Inflammatory macrophage treated with lipopolysaccharide for 1 hour (primary cell): ENCODE results near the gene JKAMP.

ENCODE experiments used
- DNase-seq, 2 donors: peaks; one replicate each; pipeline ENCODE4 v3.0.0-alpha.2; 2020 to 2022

The JKAMP gene

DNA sequence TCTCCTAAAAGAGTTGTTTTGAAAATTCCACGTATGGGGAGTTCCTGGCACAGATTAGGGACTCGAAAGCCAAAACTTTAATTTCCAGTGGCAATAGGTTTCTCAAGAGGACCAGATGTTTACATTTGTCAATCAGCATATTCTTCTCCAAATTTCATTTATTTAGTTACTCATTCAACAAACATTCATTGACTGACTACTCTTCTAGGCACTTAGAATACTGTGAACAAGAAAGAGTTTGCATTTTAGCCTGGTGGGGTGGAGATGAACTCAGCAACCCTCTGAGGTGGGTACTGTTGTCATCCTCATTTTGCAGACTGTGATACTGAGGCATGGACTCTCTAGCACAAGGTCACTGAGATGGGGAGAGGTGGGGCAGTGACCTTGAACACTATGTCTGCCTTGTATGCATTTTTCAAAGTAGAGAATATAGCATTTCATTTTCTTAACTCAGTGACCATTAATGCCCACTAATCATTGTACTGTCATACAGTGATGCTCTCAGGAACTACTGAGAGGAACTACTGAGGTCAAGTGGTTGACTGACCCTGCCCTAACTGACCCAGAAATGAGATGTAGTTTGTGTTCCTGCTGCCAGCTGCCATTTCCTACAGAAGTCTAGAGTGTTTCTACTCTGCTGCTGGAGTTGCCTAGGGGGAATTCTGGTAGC lies 2.3 kb upstream of the JKAMP start:
- peak in 1 of 2 donors; percentile 7 for DNase-seq

- no peak for DNase-seq
These were observed 1.6 kb upstream of the JKAMP start for GRCh38 chr14:59482541-59483331.

GRCh38 chr14:59483363-59483762 lies 954 bp upstream of the JKAMP start:
- no peak for DNase-seq

- peak; percentile 35 to 37 for DNase-seq
These were observed 390 bp downstream of the JKAMP start for GRCh38 chr14:59484639-59485175.

GRCh38 chr14:59490756-59491155 lies 6.4 kb downstream of the JKAMP start:
- DNase-seq, result no peak

DNA sequence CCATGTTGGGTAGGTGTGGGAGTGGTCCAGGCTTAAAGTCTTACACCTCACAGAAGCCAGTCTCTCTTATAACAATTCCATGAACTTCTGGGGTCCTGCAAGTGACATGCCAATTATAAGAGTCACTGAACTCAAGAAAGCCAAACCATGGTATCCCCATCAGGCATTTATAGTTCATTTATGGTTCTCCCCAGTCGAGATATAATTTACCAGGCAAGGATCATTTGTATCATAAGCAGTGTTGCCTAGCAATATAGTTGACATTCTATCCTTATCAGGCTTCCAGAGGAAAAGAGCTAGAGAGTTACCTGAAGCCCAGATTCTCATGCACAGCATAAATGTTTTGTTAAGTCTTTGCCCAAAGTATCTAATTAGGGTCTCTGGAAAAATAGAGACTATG lies 8.1 kb downstream of the JKAMP start:
- DNase-seq, result no peak

DNA sequence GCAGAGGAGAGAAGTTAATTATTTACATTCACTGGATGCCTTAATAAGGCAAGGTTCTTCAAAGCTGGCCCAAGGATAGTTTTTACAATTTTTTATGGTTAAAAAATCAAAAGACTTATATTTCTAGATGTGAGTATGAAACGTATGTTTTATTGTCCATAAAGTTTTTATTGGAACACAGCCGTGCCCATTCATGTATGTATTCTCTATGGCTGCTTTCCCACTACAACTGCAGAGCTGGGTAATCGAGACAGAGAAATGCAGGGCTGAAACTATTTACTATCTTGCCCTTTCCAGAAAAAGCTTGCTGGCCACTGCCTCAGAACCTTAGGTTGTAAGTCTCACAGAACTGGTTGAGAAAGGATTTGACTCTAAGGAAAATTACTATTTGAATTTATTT lies 16.4 kb downstream of the JKAMP start:
- DNase-seq, result no peak

- DNase-seq, result no peak
These were observed 18.9 kb downstream of the JKAMP start for GRCh38 chr14:59503256-59503655.

- DNase-seq, result peak; percentile 13 to 69
These were observed 22.9 kb downstream of the JKAMP start for GRCh38 chr14:59507063-59507751.

DNA sequence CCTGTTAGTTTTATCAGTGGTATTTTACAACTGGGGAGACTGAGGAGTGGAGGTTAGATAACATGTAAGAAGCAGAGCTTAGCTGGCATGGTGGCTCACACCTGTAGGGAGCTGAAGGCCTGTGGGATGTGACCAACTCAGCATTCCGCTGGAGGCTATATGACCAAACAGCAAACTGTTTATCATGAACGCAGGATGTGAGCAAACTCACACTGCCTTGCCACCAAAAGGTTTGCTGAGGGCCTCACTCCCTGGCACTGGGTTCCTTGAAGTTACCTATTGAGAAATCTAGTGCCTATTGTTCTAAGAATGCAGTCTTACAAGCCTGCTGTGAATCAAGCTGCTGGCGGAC lies 23.4 kb downstream of the JKAMP start:
- DNase-seq, result no peak

DNA sequence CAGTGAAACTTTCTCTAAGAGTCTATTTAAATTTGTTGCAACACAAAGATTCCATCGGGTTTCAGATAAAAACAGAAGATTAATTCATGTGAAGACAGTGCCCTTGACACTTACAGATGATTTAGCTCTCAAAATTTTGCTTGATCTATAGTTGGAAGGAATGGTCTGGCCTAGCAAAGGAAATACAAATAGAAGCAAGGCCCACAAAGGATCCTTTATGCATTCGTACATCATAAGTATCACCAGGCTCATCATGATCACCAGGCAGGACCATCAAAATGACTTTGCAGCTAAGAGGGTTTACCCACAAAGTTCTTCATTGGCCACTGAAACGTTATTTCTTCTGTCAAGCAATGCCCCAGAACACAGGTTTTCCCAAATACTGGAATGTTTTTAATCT lies 24.8 kb downstream of the JKAMP start:
- no peak for DNase-seq

- DNase-seq, result no peak
These were observed 25.7 kb downstream of the JKAMP start for GRCh38 chr14:59510001-59510400.

DNA sequence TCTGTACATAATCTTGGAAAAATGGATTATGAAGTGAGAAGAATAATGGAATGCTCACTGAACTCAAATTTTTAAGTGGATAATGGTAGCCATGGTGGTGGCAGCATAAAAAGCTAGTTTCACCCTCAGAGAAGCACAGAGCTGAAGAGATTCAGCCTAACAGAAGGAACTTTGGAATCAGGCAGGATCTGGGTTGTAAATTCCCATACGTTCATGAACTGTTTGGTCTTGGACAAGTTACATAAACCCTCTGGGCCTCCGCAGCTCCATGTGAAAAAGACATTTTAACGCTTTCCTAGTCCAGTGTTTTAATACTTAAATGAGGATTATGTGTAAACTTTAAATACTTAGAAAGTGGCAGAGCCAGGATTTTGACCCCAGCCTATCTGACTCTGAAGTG lies 26.6 kb downstream of the JKAMP start:
- DNase-seq, result no peak

- DNase-seq, result no peak
These were observed 27.7 kb downstream of the JKAMP start for GRCh38 chr14:59511916-59512575.

DNA sequence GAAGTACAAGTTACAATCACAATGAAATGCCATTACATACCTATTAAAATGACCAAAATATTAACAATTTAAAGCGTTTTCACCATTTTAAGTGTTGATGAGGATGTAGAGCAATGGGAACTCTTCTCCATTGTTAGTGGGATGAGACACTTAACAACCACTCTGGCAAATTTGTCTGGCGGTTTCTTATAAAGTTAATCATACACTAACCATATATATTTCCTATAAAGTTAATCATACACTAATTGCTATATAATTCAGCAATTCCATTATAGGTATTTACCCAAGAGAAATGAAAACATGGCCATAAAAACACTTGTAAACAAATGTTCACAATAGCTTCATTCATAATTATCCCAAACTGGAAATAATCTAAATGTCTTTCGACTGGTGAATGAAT lies 35.9 kb downstream of the JKAMP start:
- no peak for DNase-seq

- no peak for DNase-seq
These were observed 44.9 kb downstream of the JKAMP start for GRCh38 chr14:59529189-59529588.

GRCh38 chr14:59530349-59530748 lies 46.0 kb downstream of the JKAMP start:
- no peak for DNase-seq

GRCh38 chr14:59532419-59532818 lies 48.1 kb downstream of the JKAMP start:
- DNase-seq, result no peak

GRCh38 chr14:59534361-59534987 lies 50.2 kb downstream of the JKAMP start:
- DNase-seq, result no peak

DNA sequence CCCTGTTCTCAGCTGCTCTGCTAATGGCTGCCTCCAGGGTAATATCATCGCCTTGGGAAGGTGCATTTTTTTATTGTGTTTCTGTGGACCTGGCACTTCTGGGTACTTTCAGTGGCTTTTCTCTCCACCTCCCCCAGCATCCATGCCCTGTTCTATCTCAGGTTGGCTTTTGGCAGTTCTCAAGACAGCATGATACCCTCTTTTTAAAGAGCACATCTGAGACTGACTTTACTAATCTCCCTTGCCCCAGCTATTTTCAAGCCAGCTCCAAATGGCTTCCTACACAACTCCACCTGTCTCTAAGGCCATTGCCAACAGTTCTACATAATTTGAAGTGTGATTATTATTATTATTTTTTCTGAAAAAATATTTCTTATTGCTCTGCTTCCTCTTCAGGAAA lies 53.2 kb downstream of the JKAMP start:
- DNase-seq, result no peak

DNA sequence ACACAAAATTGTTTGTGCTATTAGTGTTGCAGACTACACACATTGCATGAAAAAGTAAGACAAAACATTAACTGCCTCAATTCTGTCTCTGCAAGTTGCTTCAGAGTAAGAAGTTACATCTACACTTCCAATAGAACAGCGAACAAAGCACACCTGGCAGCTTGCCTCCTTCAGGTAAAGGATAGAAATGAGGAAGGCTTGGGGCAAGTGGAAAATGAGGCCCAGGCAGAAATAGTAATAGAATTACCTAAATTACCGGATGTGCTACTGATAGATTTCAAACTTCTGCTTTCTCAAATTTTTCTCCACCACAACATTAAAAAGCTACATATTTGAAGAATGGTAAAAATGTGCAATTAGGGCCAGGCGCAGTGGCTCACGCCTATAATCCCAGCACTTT lies 54.6 kb downstream of the JKAMP start:
- no peak for DNase-seq

DNA sequence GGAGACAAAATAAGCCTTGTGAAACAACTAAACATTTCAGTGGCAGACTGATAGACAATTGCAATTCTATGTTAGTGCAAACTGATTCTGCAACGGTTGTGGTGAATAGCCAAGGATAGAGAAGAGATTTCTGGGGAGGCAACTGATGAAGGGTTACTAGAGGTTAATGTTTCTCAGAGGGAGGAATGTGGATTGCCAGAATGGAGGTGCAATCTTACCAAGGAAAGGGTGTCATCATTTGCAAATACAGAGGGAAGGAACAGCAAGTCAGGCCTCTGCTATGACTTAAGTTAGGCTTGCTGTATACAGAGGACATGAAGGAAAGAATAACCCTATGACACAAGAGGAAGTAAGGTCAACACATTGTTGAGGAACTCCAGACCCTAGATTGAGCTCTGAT lies 56.5 kb downstream of the JKAMP start:
- no peak for DNase-seq

GRCh38 chr14:59541731-59542130 lies 57.4 kb downstream of the JKAMP start:
- DNase-seq, result no peak
